Midbrain (tissue), 1 donor: ENCODE data around the gene BTRC.

ENCODE experiments used
- DNase-seq: peaks from one replicate; lab custom pipeline; 2025; lab: John Stamatoyannopoulos, UW

BTRC gene

GRCh38 chr10:101484175-101484745 is 130.3 kb downstream of the BTRC start:
- DNase-seq, result no peak

- no peak for DNase-seq
These were observed 131.2 kb downstream of the BTRC start for GRCh38 chr10:101485207-101485606.

- peak; percentile 45 for DNase-seq
These were observed 132.0 kb downstream of the BTRC start for GRCh38 chr10:101485681-101486554.

GRCh38 chr10:101487399-101487798 is 133.4 kb downstream of the BTRC start:
- DNase-seq, result no peak

- DNase-seq, result no peak
These were observed 135.4 kb downstream of the BTRC start for GRCh38 chr10:101489355-101489754.

- DNase-seq, result no peak
These were observed 136.1 kb downstream of the BTRC start for GRCh38 chr10:101490026-101490425.

GRCh38 chr10:101492205-101492604 is 138.2 kb downstream of the BTRC start:
- no peak for DNase-seq

- no peak for DNase-seq
These were observed 138.8 kb downstream of the BTRC start for GRCh38 chr10:101492814-101493213.

GRCh38 chr10:101493249-101493648 is 139.3 kb downstream of the BTRC start:
- no peak for DNase-seq

GRCh38 chr10:101493782-101494281 is 139.9 kb downstream of the BTRC start:
- no peak for DNase-seq

GRCh38 chr10:101494650-101495049 is 140.7 kb downstream of the BTRC start:
- no peak for DNase-seq

- DNase-seq, result no peak
These were observed 141.5 kb downstream of the BTRC start for GRCh38 chr10:101495324-101495925.

- DNase-seq, result no peak
These were observed 150.5 kb downstream of the BTRC start for GRCh38 chr10:101504438-101504837.

- no peak for DNase-seq
These were observed 153.1 kb downstream of the BTRC start for GRCh38 chr10:101506829-101507661.

GRCh38 chr10:101507828-101508227 is 153.9 kb downstream of the BTRC start:
- no peak for DNase-seq

GRCh38 chr10:101511938-101512337 is 158.0 kb downstream of the BTRC start:
- no peak for DNase-seq

GRCh38 chr10:101512738-101513137 is 158.8 kb downstream of the BTRC start:
- no peak for DNase-seq

- no peak for DNase-seq
These were observed 159.8 kb downstream of the BTRC start for GRCh38 chr10:101513733-101514132.

GRCh38 chr10:101525848-101526247 is 171.9 kb downstream of the BTRC start:
- DNase-seq, result peak; percentile 57

GRCh38 chr10:101529207-101529606 is 175.2 kb downstream of the BTRC start:
- DNase-seq, result no peak

- no peak for DNase-seq
These were observed 176.0 kb downstream of the BTRC start for GRCh38 chr10:101529725-101530553.
